HuH-7.5 (cell line): ENCODE measurements around the gene PAF1.

Source experiments
- DNase-seq: peaks from one replicate; pipeline ENCODE4 v3.0.0; 2011; ENCODE audit warnings: low spot score

PAF1 gene

DNA sequence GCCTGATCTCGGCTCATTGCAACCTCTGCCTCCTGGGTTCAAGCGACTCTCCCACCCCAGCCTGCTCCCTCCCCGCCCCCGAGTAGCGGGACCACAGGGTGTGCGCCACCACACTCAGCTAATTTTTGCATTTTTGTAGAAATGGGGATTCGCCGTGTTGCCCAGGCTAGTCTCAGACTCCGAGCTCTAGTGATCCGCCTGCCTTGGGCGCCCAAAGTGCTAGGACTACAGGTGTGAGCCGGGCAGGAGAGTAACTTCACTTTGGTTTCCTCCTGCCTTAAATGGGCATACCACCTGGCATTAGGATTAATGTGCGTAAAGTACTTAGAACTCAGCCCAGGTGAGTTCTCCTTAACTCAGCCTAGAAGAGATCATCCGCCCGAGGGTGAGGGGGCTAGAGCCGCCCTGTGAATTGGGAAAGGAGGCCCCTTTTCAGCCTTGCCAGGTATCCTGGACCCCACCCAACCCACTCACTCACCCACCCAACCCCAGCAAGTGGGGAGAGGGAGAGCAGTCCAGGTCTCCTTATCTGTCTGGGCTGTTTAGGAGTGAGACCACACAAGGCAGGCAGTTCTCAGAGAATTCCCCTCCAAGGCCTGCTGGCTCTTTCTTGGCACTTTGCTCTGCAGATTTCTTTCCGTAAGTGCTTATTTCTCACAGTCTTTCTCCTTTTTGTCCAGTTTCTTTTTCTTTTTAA, 14.5 kb upstream of the PAF1 start:
- DNase-seq = no peak

- no peak for DNase-seq
Measured at GRCh38 chr19:39403331-39404312, 12.7 kb upstream of the PAF1 start.

GRCh38 chr19:39402346-39403300, 11.7 kb upstream of the PAF1 start:
- peak; percentile 77 for DNase-seq

DNA sequence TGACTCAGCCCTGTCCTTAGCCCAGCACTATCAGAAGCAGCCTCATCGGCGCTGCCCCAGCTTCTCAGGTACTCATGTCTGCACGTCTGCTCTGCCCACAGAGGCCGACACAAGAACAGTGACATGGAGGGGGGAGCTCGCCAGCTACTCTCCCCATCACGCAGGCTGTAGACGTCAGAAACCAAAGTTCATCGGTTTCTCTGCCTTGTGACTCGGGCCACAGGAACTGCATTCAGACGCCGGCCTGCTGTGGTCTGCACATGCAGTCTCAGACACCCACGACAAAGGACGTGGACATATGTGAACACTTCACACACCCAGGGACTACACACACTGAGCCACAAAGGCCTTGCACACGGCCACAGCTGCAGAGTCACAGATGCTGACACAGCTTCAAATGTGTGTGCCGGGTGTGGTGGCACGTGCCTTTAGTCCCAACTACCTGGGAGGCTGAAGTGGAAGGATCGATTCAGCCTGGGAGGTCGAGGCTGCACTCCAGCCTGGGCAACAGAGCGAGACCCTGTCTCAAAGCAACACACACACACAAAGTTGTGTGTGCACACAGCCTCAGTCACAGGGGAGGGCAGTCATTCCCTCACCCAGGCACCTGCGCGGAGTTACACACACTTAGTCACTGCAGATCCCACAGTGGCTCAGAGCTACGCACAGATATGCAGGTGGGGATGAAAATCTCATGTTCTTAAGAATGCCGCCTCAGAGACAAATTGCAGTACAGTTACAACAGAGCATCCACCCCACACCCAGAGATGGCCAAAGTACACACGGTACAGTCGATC, 10.8 kb upstream of the PAF1 start:
- no peak for DNase-seq

DNA sequence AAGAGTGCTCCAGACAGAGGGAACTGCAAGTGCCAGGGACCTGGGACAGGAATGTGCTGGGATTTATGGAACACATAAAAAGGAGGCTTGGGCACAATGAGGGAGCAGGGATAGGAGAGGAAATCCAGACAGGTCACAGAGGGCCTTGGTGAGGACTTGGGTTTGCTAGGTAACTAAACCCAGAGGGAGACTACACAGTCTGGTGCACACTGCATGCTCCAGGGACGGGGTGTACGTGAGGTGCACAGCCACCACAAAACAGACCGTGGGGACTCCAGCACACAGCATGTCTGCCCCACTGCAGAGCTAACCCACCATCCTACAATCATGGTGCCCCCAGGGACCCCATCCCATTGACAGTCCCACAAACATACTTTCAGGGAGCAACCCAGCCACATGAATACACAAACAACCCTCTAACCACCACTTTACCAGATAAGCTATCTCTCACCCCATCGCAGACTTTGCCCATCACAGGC, 10.2 kb upstream of the PAF1 start:
- DNase-seq = no peak

GRCh38 chr19:39400061-39400460, 9.2 kb upstream of the PAF1 start:
- no peak for DNase-seq

DNA sequence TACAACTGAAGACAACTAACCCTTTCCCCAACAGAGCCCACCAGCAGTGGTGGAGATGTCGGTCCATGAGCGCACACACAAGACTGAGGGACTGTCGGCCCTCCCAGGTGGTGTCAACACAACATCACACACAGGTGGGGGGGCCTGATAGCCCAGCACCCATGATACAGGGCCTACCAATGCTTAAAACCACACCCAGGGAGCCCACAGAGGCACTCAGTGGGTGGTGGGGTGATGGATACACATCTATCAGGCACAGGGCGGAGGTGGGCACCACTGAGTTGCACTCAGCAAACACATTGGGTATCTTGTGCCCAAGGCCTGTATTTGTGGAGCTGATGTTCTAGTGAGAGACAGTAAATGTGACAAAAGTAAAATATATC, 8.8 kb upstream of the PAF1 start:
- DNase-seq = no peak

DNA sequence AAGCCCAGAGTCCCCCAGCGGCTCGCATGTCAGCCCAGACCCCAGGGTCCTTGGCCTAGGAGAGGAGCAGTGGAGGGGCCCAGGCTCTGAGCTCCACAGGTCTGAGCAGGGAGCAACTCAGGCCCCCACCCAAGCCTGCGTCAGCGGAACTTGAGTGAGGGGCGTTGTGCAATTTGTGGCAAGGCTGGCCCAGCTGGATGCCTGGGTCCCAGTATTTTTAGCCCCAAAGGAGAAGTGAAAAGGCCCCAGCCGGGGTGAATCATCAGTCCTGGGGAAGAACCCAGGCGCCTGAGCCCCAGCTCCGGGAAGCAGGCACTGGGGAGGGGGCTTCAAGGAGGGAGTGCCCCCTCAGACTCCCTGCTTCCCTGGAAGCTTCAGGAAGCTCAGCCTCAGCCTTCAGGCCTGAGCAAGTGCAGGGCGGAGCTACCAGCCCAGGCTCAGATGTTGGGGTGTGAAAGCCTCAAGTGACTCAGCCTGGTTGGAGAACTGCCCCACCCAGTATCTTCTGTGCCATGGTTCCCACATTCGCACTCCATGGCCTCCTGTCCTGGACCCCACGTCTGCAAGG, 7.5 kb upstream of the PAF1 start:
- DNase-seq = no peak

GRCh38 chr19:39397360-39398296, 6.7 kb upstream of the PAF1 start:
- peak; percentile 97 for DNase-seq

- DNase-seq = peak; percentile 81
Measured at GRCh38 chr19:39390451-39390750, 505 bp downstream of the PAF1 start.

- no peak for DNase-seq
Measured at GRCh38 chr19:39389631-39390414, 1.1 kb downstream of the PAF1 start.

GRCh38 chr19:39388657-39389056, 2.2 kb downstream of the PAF1 start:
- no peak for DNase-seq

DNA sequence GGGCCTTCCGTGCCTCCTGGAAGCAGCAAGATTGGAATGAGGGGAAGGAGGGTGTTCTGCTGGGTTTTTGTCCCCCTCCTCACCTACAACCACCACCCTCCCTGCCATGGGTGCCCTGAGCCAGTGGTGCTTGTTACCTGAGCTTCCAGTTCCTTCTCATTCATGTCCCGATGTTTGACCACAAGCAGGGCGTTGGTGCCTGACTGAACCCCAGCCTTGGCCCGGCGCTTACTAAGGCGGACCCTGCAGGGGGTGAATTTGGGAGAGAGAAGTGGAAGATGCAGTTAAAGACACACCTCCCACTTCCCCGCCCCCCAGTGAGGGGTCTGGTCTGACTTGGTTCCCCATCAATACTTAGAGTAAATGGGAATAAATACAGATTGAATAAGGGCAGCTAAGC, 4.3 kb downstream of the PAF1 start:
- DNase-seq = no peak

DNA sequence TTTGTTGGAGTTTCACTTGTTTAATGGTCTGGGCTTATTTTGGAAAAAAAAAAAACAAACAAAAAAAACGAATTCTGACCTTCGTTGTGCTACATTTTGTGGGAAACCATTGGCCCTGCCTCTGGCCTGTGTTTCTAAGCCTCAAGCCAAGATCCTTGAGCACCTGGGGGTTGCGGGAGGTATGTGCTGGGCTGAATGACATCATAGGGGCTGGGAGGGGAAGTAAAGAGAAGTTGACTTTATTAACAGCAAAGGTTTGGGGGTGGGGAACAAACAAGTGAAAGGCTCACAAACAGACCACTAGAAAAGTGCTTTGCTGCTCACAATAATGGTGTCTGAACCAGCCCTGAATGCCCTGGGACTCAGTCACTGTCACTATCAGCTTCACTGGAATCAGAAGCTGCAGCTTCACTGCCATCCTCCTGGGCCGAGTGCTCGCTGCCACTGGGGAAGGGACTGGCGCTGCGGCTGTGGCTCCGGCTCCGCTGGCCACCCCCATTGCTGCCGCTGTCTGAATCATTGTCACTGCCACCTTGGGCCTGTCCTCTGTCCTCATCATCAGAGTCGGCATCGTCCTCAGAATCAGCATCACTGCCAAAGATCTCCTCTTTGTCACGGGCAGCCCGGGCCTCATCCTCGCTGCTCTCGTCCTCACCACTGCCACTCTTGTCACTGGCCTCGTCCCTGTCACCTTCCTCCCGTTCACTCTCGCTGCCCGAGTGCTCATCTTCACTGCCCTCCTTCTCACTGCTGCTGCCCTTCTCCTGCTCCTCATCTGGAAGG, 5.1 kb downstream of the PAF1 start:
- DNase-seq = no peak

- no peak for DNase-seq
Measured at GRCh38 chr19:39384839-39385568, 5.9 kb downstream of the PAF1 start.

DNA sequence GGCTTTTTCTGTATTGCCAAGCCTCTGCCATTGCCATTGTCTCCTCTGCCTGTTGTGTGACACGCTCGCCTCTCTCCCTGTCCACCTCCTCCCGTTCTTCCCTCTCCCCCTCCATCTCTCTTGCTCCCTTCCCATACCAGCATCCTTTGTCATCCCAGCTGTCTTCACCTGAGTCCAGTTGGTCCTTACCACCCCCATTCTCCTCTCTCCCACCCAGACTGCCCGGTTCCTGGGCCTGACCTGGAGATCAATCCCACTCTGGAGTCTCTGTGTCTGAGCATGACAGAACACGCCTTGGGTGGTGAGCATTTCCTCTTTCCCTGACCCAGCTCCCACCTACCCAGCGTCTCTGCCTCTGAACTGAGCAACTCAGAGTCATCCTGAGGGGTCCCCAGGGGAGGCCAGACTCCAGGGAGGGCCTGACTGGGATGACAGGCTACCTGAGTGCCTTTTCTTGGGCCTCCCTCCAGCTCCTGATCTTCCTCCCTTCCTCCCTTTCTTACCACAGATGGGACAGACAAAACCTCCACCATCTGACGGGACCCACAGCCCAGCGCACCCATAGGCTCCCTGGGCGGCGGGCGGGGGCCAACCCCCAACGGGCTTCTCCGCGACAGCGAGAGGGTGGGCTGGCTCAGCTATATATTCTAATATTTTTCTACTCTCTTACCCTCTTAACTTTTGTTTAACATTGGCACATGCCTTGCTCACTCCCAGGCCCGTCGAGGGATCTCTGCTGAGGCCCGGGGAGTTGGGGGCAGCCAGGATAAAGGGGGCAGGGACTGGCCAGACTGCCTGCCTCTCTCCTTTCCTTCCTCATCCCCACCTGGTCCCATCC, 7.7 kb downstream of the PAF1 start:
- DNase-seq = no peak
